Activated T-cell treated with anti-CD3 and anti-CD28 coated beads, Interleukin-2, amount 50 U/mL, for 24 hours (primary cell): ENCODE results near the gene AHCTF1.
"Not testable (repeated sequence)": the region's sequence is repeated elsewhere in the genome, so short reads cannot be mapped to it uniquely, and the experiment has no call there.

Experiments used
- DNase-seq: peaks from one replicate; pipeline ENCODE4 v3.0.0-alpha.2; 2020
- H3K27ac Mint-ChIP-seq: 2 replicates; pipeline ENCODE4 v1.8.0; 2020; ENCODE audit warnings: mild to moderate bottlenecking, mixed read lengths
- H3K27me3 Mint-ChIP-seq: 2 replicates; pipeline ENCODE4 v1.8.0; 2020; ENCODE audit warnings: mixed read lengths
- H3K36me3 Mint-ChIP-seq: 2 replicates; pipeline ENCODE4 v1.8.0; 2020; ENCODE audit warnings: low read depth, mixed read lengths
- H3K4me1 Mint-ChIP-seq: 2 replicates; pipeline ENCODE4 v1.8.0; 2020; ENCODE audit warnings: low read depth, mixed read lengths
- H3K4me3 Mint-ChIP-seq: 2 replicates; pipeline ENCODE4 v1.8.0; 2020; ENCODE audit warnings: mild to moderate bottlenecking, moderate library complexity, mixed read lengths
- H3K9me3 Mint-ChIP-seq: 2 replicates; pipeline ENCODE4 v1.8.0; 2020; ENCODE audit warnings: mixed read lengths

The AHCTF1 gene

GRCh38 chr1:246932366-246932700, 585 bp upstream of the AHCTF1 start:
- no peaks in the 10 kb centered on the region for H3K9me3 Mint-ChIP-seq
- peak overlapping the region; percentile 91 for H3K4me3 Mint-ChIP-seq
- peaks cover 28% of the 10 kb centered on the region for H3K4me1 Mint-ChIP-seq
- DNase-seq: no peak
- peaks cover 40% of the 10 kb centered on the region for H3K36me3 Mint-ChIP-seq
- H3K27ac Mint-ChIP-seq: peak overlapping the region; percentile 98
- H3K27me3 Mint-ChIP-seq: no peaks in the 10 kb centered on the region

GRCh38 chr1:246930830-246931548, 759 bp downstream of the AHCTF1 start:
- H3K27me3 Mint-ChIP-seq: no peaks in the 10 kb centered on the region
- DNase-seq: peak; percentile 75
- H3K4me3 Mint-ChIP-seq: peak overlapping the region; percentile 95
- H3K4me1 Mint-ChIP-seq: peaks cover 34% of the 10 kb centered on the region
- H3K9me3 Mint-ChIP-seq: peaks cover 6% of the 10 kb centered on the region
- H3K27ac Mint-ChIP-seq: peak overlapping the region; percentile 92
- peaks cover 54% of the 10 kb centered on the region for H3K36me3 Mint-ChIP-seq

- H3K27ac Mint-ChIP-seq: no peak overlapping the region
- no peaks in the 10 kb centered on the region for H3K27me3 Mint-ChIP-seq
- peaks cover 7% of the 10 kb centered on the region for H3K9me3 Mint-ChIP-seq
- H3K36me3 Mint-ChIP-seq: peaks cover 79% of the 10 kb centered on the region
- no peak overlapping the region for H3K4me3 Mint-ChIP-seq
- no peak for DNase-seq
- peaks cover 59% of the 10 kb centered on the region for H3K4me1 Mint-ChIP-seq
Observed at GRCh38 chr1:246925997-246926626, 5.6 kb downstream of the AHCTF1 start.

GRCh38 chr1:246923900-246924299, 7.8 kb downstream of the AHCTF1 start:
- peak overlapping the region; percentile 17 for H3K27ac Mint-ChIP-seq
- H3K4me1 Mint-ChIP-seq: peaks cover 55% of the 10 kb centered on the region
- peaks cover 7% of the 10 kb centered on the region for H3K9me3 Mint-ChIP-seq
- no peak overlapping the region for H3K4me3 Mint-ChIP-seq
- H3K36me3 Mint-ChIP-seq: peaks cover 62% of the 10 kb centered on the region
- no peak for DNase-seq
- no peaks in the 10 kb centered on the region for H3K27me3 Mint-ChIP-seq

GRCh38 chr1:246923482-246923881, 8.3 kb downstream of the AHCTF1 start:
- Mint-ChIP-seq H3K27ac (peak overlapping the region; percentile 17), H3K27me3 (no peaks in the 10 kb centered on the region), H3K4me1 (peaks cover 55% of the 10 kb centered on the region), H3K4me3 (no peak overlapping the region), H3K36me3 (peaks cover 62% of the 10 kb centered on the region), H3K9me3 (peaks cover 7% of the 10 kb centered on the region)
- DNase-seq: no peak

GRCh38 chr1:246921481-246921880, 10.3 kb downstream of the AHCTF1 start:
- Mint-ChIP-seq H3K4me3 (no peak overlapping the region), H3K4me1 (peaks cover 57% of the 10 kb centered on the region), H3K27me3 (no peaks in the 10 kb centered on the region), H3K36me3 (peaks cover 62% of the 10 kb centered on the region), H3K9me3 (peaks cover 6% of the 10 kb centered on the region), H3K27ac (peak overlapping the region; percentile 19)
- DNase-seq: no peak

GRCh38 chr1:246919902-246920301, 11.8 kb downstream of the AHCTF1 start:
- Mint-ChIP-seq H3K27ac (no peak overlapping the region), H3K4me1 (peaks cover 48% of the 10 kb centered on the region), H3K9me3 (no peaks in the 10 kb centered on the region), H3K36me3 (peaks cover 62% of the 10 kb centered on the region), H3K27me3 (no peaks in the 10 kb centered on the region), H3K4me3 (no peak overlapping the region)
- no peak for DNase-seq

GRCh38 chr1:246916026-246916923, 15.5 kb downstream of the AHCTF1 start:
- not testable (repeated sequence) for DNase-seq, H3K4me3 Mint-ChIP-seq, H3K9me3 Mint-ChIP-seq, H3K27ac Mint-ChIP-seq, H3K27me3 Mint-ChIP-seq
- H3K36me3 Mint-ChIP-seq: peaks cover 75% of the 10 kb centered on the region
- H3K4me1 Mint-ChIP-seq: peaks cover 33% of the 10 kb centered on the region

GRCh38 chr1:246907472-246907871, 24.3 kb downstream of the AHCTF1 start:
- no peak overlapping the region for H3K4me3 Mint-ChIP-seq
- peaks cover 13% of the 10 kb centered on the region for H3K4me1 Mint-ChIP-seq
- H3K9me3 Mint-ChIP-seq: no peaks in the 10 kb centered on the region
- H3K27me3 Mint-ChIP-seq: no peaks in the 10 kb centered on the region
- no peak for DNase-seq
- no peak overlapping the region for H3K27ac Mint-ChIP-seq
- peaks cover 87% of the 10 kb centered on the region for H3K36me3 Mint-ChIP-seq

GRCh38 chr1:246906833-246907232, 24.9 kb downstream of the AHCTF1 start:
- H3K4me1 Mint-ChIP-seq: peaks cover 13% of the 10 kb centered on the region
- DNase-seq: no peak
- H3K4me3 Mint-ChIP-seq: no peak overlapping the region
- H3K9me3 Mint-ChIP-seq: no peaks in the 10 kb centered on the region
- H3K27me3 Mint-ChIP-seq: no peaks in the 10 kb centered on the region
- peaks cover 87% of the 10 kb centered on the region for H3K36me3 Mint-ChIP-seq
- no peak overlapping the region for H3K27ac Mint-ChIP-seq

- H3K9me3 Mint-ChIP-seq: no peaks in the 10 kb centered on the region
- H3K4me1 Mint-ChIP-seq: peaks cover under 1% of the 10 kb centered on the region
- H3K27me3 Mint-ChIP-seq: no peaks in the 10 kb centered on the region
- peaks cover 93% of the 10 kb centered on the region for H3K36me3 Mint-ChIP-seq
- DNase-seq: no peak
- H3K4me3 Mint-ChIP-seq: no peak overlapping the region
- no peak overlapping the region for H3K27ac Mint-ChIP-seq
Observed at GRCh38 chr1:246901874-246902273, 29.9 kb downstream of the AHCTF1 start.

- peaks cover 97% of the 10 kb centered on the region for H3K36me3 Mint-ChIP-seq
- no peaks in the 10 kb centered on the region for H3K27me3 Mint-ChIP-seq
- no peak overlapping the region for H3K27ac Mint-ChIP-seq
- no peaks in the 10 kb centered on the region for H3K9me3 Mint-ChIP-seq
- H3K4me1 Mint-ChIP-seq: peaks cover 12% of the 10 kb centered on the region
- no peak for DNase-seq
- no peak overlapping the region for H3K4me3 Mint-ChIP-seq
Observed at GRCh38 chr1:246897302-246897701, 34.4 kb downstream of the AHCTF1 start.

- Mint-ChIP-seq H3K9me3 (no peaks in the 10 kb centered on the region), H3K27me3 (no peaks in the 10 kb centered on the region), H3K4me1 (peaks cover 12% of the 10 kb centered on the region), H3K4me3 (no peak overlapping the region), H3K27ac (peak overlapping the region; percentile 87), H3K36me3 (peaks cover 91% of the 10 kb centered on the region)
- DNase-seq: no peak
Observed at GRCh38 chr1:246893191-246893939, 38.4 kb downstream of the AHCTF1 start.

GRCh38 chr1:246891105-246891504, 40.6 kb downstream of the AHCTF1 start:
- peaks cover 91% of the 10 kb centered on the region for H3K36me3 Mint-ChIP-seq

More at GRCh38 chr1:246891105-246891504, 40.6 kb downstream of the AHCTF1 start:
- H3K4me3 Mint-ChIP-seq: no peak overlapping the region
- H3K4me1 Mint-ChIP-seq: peaks cover 12% of the 10 kb centered on the region
- no peak overlapping the region for H3K27ac Mint-ChIP-seq
- H3K27me3 Mint-ChIP-seq: no peaks in the 10 kb centered on the region
- no peak for DNase-seq
- no peaks in the 10 kb centered on the region for H3K9me3 Mint-ChIP-seq
